Measurements from ENCODE around the gene AANAT.

The AANAT gene

GRCh38 chr17:76426853-76427252, 40.5 kb upstream of the AANAT start:
- H3K4me3 ChIP-seq (ENCODE audit: low read depth, low read length) = no peak overlapping the region
- H3K36me3 ChIP-seq = no peaks in the 10 kb centered on the region; the same call in 1 of the 2 replicates
- no peak for DNase-seq
- no peaks in the 10 kb centered on the region; the same call in 1 of the 2 replicates for H3K4me1 ChIP-seq
- no peaks in the 10 kb centered on the region for H3K9me3 ChIP-seq
- TF ChIP-seq CTCF (IDR thresholded peaks at IDR 0.05; ENCODE audit: low read depth, low read length) = no peak
- H3K27me3 ChIP-seq = no peaks in the 10 kb centered on the region

- TF ChIP-seq CTCF (IDR thresholded peaks at IDR 0.05; ENCODE audit: low read depth, low read length) = no peak
- Histone ChIP-seq H3K36me3 (no peaks in the 10 kb centered on the region), H3K4me1 (no peaks in the 10 kb centered on the region; the same call in 1 of the 2 replicates), H3K4me3 (ENCODE audit: low read depth, low read length) (no peak overlapping the region), H3K9me3 (no peaks in the 10 kb centered on the region), H3K27me3 (no peaks in the 10 kb centered on the region)
- DNase-seq = no peak
These were observed 39.7 kb upstream of the AANAT start for GRCh38 chr17:76427501-76428231.

- no peak for DNase-seq
- TF ChIP-seq CTCF (IDR thresholded peaks at IDR 0.05; ENCODE audit: low read depth, low read length) = no peak
- H3K9me3 ChIP-seq = no peaks in the 10 kb centered on the region
- no peaks in the 10 kb centered on the region for H3K27me3 ChIP-seq
- H3K4me3 ChIP-seq (ENCODE audit: low read depth, low read length) = no peak overlapping the region
- no peaks in the 10 kb centered on the region for H3K36me3 ChIP-seq
- no peaks in the 10 kb centered on the region; the same call in 1 of the 2 replicates for H3K4me1 ChIP-seq
These were observed 38.9 kb upstream of the AANAT start for GRCh38 chr17:76428511-76428910.

- no peak for TF ChIP-seq CTCF (IDR thresholded peaks at IDR 0.05; ENCODE audit: low read depth, low read length)
- Histone ChIP-seq H3K9me3 (no peaks in the 10 kb centered on the region), H3K4me3 (ENCODE audit: low read depth, low read length) (no peak overlapping the region), H3K27me3 (no peaks in the 10 kb centered on the region), H3K4me1 (no peaks in the 10 kb centered on the region; the same call in 1 of the 2 replicates), H3K36me3 (no peaks in the 10 kb centered on the region)
- no peak for DNase-seq
These were observed 35.9 kb upstream of the AANAT start for GRCh38 chr17:76431509-76431908.

- DNase-seq = no peak
- Histone ChIP-seq H3K27me3 (no peaks in the 10 kb centered on the region), H3K36me3 (no peaks in the 10 kb centered on the region), H3K4me1 (no peaks in the 10 kb centered on the region; the same call in 1 of the 2 replicates), H3K4me3 (ENCODE audit: low read depth, low read length) (no peak overlapping the region), H3K9me3 (no peaks in the 10 kb centered on the region)
- no peak for TF ChIP-seq CTCF (IDR thresholded peaks at IDR 0.05; ENCODE audit: low read depth, low read length)
These were observed 35.4 kb upstream of the AANAT start for GRCh38 chr17:76432004-76432403.

- DNase-seq = no peak
- no peaks in the 10 kb centered on the region for H3K36me3 ChIP-seq
- H3K27me3 ChIP-seq = no peaks in the 10 kb centered on the region
- no peaks in the 10 kb centered on the region for H3K9me3 ChIP-seq
- H3K4me1 ChIP-seq = no peaks in the 10 kb centered on the region; the same call in 1 of the 2 replicates
- no peak overlapping the region for H3K4me3 ChIP-seq (ENCODE audit: low read depth, low read length)
- TF ChIP-seq CTCF (IDR thresholded peaks at IDR 0.05; ENCODE audit: low read depth, low read length) = peak; percentile 61
These were observed 34.6 kb upstream of the AANAT start for GRCh38 chr17:76432712-76433336.
